AG09309 (cell line): Measurements from ENCODE around the gene BAD.

Source experiments
- DNase-seq: peaks from one replicate; pipeline ENCODE4 v3.0.0-alpha.2; 2010; ENCODE audit warnings: low read depth
- H3K4me3 ChIP-seq: 2 replicates; pipeline ENCODE4 v1.5.1; 2011; ENCODE audit warnings: mild to moderate bottlenecking, low read depth, low read length, moderate library complexity; ENCODE audit not compliant: control insufficient read depth
- CTCF ChIP-seq: IDR thresholded peaks from 2 replicates; pipeline ENCODE4 v1.5.1; 2011; ENCODE audit warnings: mild to moderate bottlenecking, low read depth, low read length, inconsistent platforms; ENCODE audit not compliant: insufficient read depth, control insufficient read depth; ENCODE audit errors: missing control alignments

Gene BAD

DNA sequence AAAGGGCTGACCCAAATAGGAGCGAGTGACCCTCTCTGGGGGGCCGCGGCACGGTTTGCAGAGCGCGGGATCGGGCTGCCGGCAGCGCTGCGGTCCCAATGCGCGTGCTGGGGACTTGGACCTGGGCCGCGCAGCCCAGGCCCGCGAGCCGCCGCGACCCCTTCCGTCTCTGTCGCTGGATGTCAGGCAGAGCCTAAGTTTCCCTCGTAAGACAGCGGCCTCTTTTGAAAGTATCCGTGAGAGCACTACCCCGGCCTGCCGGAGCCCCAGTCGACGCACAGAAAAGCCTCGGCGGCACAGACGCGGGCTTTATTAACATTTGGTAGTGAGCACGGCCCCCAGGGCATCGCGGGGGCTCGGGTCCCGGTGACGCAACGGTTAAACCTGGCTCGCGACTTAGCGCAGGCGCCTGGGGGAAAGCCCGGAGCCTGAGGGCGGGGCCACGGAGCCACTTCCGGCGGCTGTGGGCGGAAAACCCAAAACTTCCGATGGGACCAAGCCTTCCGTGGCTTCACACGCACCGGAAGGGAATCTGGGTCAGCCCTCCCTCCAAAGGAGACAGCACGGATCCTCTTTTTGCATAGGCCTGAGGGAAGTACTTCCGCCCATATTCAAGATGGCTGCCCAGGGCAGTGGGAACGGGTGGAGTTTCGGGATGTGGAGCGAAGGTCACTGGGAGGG lies 14.8 kb downstream of the BAD start:
- no peak for TF ChIP-seq CTCF
- DNase-seq = peak; percentile 100
- H3K4me3 ChIP-seq = peak overlapping the region; percentile 61

GRCh38 chr11:64268893-64269539 lies 15.4 kb downstream of the BAD start:
- peak overlapping the region; percentile 60 for H3K4me3 ChIP-seq
- DNase-seq = no peak
- TF ChIP-seq CTCF = no peak

GRCh38 chr11:64268025-64268892 lies 16.2 kb downstream of the BAD start:
- peak overlapping the region; percentile 60; the same call in 1 of the 2 replicates for H3K4me3 ChIP-seq
- no peak for TF ChIP-seq CTCF
- no peak for DNase-seq

- no peak for TF ChIP-seq CTCF
- no peak overlapping the region for H3K4me3 ChIP-seq
- no peak for DNase-seq
Measured at GRCh38 chr11:64267207-64267945, 17.1 kb downstream of the BAD start.

DNA sequence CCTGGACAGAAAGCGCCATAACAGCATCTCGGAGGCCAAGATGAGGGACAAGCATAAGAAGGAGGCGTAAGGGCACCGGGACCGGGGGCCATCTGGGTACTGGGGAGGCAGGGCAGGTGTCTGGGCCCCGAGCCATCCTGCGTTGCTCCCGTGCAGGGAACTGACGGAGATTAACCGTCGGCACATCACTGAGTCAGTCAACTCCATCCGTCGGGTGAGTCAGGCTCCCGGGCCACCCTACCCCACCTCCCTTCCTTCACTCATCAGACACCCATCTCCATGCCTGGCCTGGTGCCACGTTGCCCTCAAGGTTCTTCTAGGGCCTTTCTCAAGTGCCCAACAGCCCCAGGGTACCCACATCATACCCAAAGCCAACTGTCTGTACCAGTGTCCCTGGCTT lies 18.1 kb downstream of the BAD start:
- H3K4me3 ChIP-seq = no peak overlapping the region
- no peak for DNase-seq
- no peak for TF ChIP-seq CTCF

GRCh38 chr11:64265176-64266160 lies 19.0 kb downstream of the BAD start:
- H3K4me3 ChIP-seq = no peak overlapping the region
- DNase-seq = no peak
- TF ChIP-seq CTCF = no peak
